AG09309 (cell line): ENCODE data around the gene KHDC3L.
A peak's percentile ranks its signal among the peaks of the same experiment; 100 is the strongest.
"Not testable (repeated sequence)": the region's sequence is repeated elsewhere in the genome, so short reads cannot be mapped to it uniquely, and the experiment has no call there.

ENCODE experiments used
- DNase-seq: peaks from one replicate; pipeline ENCODE4 v3.0.0-alpha.2; 2010; ENCODE audit warnings: low read depth
- H3K4me3 ChIP-seq: 2 replicates; pipeline ENCODE4 v1.5.1; 2011; ENCODE audit warnings: mild to moderate bottlenecking, low read depth, low read length, moderate library complexity; ENCODE audit not compliant: control insufficient read depth
- TF ChIP-seq, protein P1 (sequence below): IDR thresholded peaks from 2 replicates; pipeline ENCODE4 v1.5.1; 2011; ENCODE audit warnings: mild to moderate bottlenecking, low read depth, low read length, inconsistent platforms; ENCODE audit not compliant: insufficient read depth, control insufficient read depth; ENCODE audit errors: missing control alignments

Gene KHDC3L

DNA sequence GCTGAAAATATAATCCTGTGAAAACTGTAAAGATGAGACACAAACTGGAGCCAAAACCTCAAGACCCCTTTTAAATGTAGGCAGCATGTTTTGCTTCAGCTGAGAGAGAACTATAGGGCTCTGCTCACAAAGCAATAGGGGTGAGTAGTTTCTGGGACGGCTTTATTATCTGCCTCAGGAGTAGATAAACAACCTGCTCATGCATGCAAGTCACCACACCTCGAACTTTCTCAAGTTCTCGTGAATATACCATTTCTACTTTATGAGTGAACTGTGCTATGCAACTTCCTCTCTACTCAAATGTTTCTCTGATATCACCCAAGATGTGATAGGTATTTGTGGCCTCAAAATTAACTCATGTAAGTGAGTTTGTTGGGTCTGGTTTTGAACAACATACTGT is 14.8 kb downstream of the KHDC3L start:
- H3K4me3 ChIP-seq = no peak overlapping the region
- TF ChIP-seq, protein P1, sequence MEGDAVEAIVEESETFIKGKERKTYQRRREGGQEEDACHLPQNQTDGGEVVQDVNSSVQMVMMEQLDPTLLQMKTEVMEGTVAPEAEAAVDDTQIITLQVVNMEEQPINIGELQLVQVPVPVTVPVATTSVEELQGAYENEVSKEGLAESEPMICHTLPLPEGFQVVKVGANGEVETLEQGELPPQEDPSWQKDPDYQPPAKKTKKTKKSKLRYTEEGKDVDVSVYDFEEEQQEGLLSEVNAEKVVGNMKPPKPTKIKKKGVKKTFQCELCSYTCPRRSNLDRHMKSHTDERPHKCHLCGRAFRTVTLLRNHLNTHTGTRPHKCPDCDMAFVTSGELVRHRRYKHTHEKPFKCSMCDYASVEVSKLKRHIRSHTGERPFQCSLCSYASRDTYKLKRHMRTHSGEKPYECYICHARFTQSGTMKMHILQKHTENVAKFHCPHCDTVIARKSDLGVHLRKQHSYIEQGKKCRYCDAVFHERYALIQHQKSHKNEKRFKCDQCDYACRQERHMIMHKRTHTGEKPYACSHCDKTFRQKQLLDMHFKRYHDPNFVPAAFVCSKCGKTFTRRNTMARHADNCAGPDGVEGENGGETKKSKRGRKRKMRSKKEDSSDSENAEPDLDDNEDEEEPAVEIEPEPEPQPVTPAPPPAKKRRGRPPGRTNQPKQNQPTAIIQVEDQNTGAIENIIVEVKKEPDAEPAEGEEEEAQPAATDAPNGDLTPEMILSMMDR = no peak
- no peak for DNase-seq

DNA sequence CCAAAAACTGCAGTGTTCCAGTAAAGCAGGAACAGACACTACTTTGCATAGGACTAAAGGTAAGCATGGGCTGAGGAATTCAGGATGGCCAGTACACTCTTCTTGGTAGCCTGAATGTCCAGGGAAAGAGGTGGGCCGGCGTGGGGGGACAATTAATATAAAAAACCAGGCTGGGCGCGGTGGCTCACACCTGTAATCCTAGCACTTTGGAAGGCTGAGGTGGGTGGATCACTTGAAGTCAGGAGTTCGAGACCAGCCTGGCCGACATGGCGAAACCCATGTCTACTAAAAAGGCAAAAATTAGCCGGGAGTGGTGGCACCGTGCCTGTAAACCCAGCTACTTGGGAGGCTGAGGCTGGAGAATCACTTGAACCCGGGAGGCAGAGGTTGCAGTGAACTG is 19.1 kb downstream of the KHDC3L start:
- not testable (repeated sequence) for DNase-seq, H3K4me3 ChIP-seq

DNA sequence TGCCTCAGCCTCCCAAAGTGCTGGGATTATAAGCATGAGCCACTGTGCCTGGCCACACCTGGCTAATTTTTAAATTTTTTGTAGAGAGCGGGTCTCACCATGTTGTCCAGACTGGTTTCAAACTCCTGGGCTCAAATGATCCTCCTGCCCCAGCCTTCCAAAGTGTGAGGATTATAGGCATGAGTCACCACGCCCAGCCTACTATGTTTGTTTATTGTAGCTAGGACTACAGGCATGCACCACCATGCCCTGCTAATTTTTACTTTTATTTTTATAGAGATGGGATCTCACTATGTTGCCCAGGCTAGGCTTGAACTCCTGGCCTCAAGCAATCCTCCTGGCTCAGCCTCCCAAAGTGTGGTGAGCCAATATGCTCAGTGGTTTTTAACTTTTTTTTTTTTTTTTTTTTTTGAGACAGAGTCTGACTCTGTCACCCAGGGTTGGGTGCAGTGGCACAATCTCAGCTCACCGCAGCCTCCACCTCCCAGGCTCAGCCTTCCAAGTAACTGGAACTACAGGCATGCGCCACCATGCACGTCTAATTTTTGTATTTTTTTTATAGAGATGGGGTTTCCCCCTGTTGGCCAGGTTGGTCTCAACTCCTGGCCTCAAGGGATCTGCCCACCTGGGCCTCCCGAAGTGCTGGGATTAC is 20.1 kb downstream of the KHDC3L start:
- H3K4me3 ChIP-seq = no peak overlapping the region
- no peak for DNase-seq
- TF ChIP-seq, protein P1 = no peak

DNA sequence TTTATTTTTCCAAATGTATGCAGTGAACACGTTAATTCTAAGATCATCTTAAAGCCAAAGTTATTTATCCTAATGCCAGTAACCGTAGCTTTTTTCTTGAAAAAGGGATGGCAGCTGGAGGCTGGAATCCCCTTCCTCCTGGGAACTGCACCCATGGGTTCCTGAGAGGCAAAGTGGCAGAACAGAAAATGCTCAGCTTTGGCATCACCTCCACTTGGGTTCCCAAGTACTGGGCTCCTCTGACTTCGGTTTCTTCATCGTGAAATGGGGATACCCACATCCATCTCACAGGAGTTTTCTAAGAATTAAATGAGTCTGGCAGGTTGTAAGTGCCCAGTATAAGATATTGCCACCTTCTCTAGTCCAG is 26.0 kb downstream of the KHDC3L start:
- DNase-seq = no peak
- peak overlapping the region; percentile 59 for H3K4me3 ChIP-seq
- TF ChIP-seq, protein P1 = no peak

DNA sequence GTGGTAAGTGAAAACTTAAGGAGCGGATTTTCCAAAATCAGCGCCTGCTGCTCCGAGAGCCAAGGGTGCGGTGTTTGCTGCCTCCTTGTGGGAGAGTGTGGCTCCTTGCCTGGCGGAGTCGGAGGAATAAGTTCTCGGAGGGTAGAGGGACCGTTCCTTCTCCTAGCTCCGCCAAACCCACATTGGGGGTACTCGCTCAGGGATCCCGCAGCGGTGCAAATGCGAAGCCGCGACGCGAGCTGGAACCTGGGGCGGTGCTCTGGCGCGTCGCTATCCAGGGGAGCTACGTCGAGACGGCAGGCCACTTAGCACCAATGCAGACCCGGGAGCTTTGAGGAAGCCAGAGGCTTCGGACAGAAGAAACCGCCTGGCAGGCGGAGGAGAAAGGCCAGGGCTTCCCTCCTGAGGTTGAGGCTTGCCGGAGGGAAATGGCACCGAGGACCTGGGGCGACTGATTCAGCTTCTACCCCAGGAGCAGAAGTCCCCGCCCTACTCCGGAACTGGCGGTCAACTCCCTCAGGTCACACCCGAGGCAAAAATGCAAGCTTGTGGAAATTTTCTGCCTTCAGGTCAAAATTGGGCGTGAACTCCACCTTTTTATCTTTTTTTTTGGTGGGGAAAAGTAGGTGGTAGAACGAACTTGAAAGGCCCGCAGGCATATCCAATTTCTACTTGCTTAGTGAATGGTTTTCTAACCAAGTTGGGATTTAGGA is 26.5 kb downstream of the KHDC3L start:
- TF ChIP-seq, protein P1 = peak; percentile 81
- peak overlapping the region; percentile 59 for H3K4me3 ChIP-seq
- no peak for DNase-seq

DNA sequence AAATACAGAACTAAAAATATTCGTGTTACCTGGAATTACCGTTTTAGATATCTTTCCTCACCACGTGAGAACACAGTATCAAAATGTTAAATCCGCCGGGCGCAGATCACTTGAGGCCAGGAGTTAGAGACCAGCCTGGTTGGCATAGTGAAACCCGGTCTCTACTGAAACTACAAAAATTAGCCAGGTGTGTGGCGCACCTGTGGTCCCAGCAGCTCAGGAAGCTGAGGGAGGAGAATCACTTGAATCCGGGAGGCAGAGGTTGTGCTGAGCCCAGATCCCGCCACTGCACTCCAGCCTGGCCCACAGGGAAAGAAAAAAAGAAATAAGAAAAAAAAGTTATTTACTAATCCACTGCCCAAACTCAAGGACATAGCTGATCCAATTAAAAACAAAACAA is 27.4 kb downstream of the KHDC3L start:
- TF ChIP-seq, protein P1 = no peak
- no peak overlapping the region for H3K4me3 ChIP-seq
- no peak for DNase-seq

DNA sequence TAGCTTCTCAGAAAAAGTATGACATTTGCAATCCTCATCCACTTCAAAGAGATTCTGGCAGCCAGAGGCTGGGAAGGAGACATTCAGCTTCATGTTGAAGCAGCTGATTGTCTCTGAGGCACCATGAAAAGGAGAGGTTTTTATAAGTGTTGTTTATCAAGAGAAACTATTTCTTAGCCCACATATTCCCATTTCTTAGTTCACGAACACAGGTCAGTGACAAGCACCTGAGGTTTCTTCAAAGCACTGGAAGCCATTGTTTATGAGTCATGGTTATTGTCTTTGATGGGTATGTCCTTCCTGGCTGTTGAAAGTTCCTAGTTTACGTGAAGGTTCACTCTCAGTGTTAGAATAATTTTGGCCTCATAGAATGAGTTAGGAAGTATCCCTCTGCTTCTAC is 29.2 kb downstream of the KHDC3L start:
- H3K4me3 ChIP-seq = no peak overlapping the region
- DNase-seq = no peak
- TF ChIP-seq, protein P1 = no peak

DNA sequence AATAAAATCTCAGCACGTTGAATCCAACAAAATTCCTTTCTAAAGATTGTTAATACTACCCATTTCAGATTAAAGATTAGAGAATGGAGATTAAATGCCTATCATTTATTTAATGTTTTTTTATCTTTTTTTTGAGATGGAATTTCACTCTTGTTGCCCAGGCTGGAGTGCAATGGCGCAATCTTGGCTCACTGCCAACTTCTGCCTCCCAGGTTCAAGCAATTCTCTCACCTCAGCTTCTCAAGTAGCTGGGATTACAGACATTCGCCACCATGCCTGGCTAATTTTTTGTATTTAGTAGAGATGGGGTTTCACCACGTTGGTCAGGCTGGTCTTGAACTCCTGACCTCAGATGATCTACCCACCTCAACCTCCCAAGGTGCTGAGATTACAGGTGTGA is 29.7 kb downstream of the KHDC3L start:
- not testable (repeated sequence) for H3K4me3 ChIP-seq, DNase-seq
